H7 (cell line): ENCODE measurements around the gene LRIG1. TPM values are rescaled to one million over a fixed set of nuclear protein-coding genes. Genes with fewer than 3 reads are reported as not detected.

Source experiments
- DNase-seq: peaks from one replicate; pipeline ENCODE4 v3.0.0; 2012
- H3K27me3 ChIP-seq: 2 replicates; pipeline ENCODE4 v1.6.0; 2011; ENCODE audit warnings: mild to moderate bottlenecking, low read length; ENCODE audit not compliant: control insufficient read depth, insufficient read depth
- H3K36me3 ChIP-seq: replicated peaks from 2 replicates; pipeline ENCODE4 v1.5.1; 2011; ENCODE audit warnings: low read length; ENCODE audit not compliant: control insufficient read depth, insufficient read depth
- H3K4me3 ChIP-seq: 2 replicates; pipeline ENCODE4 v1.5.1; 2011; ENCODE audit warnings: low read depth, mild to moderate bottlenecking, control low read depth, low read length, moderate library complexity; ENCODE audit not compliant: insufficient read depth
- total RNA-seq: library from RNA; depleted of rRNA; stranded (reverse); fragments of >200 nt; shearing (Covaris generic); gene quantifications from 2 replicates; pipeline ENCODE4 v1.2.3, GENCODE V29; 2014

Gene LRIG1
- total RNA-seq, 1 experiment from 2014 or later: 69.7 TPM

- DNase-seq: no peak
- H3K27me3 ChIP-seq: no peaks in the 10 kb centered on the region
- H3K4me3 ChIP-seq: no peak overlapping the region
- H3K36me3 ChIP-seq: no peaks in the 10 kb centered on the region
Measured at GRCh38 chr3:66344848-66345578, 155.8 kb downstream of the LRIG1 start.

DNA sequence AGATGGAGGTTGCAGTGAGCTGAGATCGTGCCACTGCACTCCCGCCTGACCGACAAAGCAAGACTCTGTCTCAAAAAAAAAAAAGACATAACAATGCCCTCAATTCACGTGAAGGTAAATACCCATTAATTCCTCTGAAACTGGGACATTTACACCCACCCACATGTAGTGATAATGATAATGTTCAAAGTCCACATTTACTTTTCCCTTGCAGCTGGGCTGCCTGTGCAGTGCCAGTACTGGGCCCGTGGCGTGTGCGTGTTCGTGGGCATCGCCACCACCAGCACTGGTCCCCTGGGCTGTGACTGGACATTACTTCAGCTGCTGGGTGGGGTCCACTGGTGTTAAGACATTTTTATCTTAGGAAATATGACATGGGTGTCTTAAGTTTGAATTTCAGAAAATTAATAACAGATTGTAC, 156.4 kb downstream of the LRIG1 start:
- H3K27me3 ChIP-seq: no peaks in the 10 kb centered on the region
- no peak overlapping the region for H3K4me3 ChIP-seq
- H3K36me3 ChIP-seq: no peaks in the 10 kb centered on the region
- DNase-seq: no peak

DNA sequence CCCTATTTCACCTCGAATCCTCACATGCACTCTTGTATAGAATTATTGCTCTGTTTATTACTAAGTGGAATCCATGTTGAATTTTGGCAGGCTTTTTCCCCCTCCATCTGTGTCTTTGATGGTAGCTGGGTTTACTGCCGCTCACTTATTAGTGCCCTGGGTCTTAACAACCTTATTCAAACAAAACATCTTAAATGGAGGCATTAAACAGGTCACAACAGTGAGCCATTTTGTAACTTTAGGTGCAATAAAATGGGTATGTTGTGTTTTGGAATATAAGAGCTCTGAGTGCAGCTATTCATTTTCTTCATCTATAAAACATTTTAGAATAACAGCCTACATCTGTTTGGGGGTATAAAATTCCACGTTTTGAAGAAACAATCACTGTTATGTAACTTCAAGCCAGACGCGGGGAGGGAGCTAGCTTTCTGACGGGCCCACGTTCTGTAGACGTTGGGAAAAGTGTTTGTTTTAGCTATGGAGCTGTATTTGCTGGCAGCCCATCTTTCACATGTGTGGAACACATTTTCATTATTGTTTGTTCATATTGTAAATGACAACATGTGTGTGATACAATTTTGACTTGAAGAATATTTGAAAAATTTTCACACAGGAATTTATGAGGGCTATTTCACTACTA, 158.0 kb downstream of the LRIG1 start:
- no peak for DNase-seq
- Histone ChIP-seq H3K27me3 (no peaks in the 10 kb centered on the region), H3K4me3 (no peak overlapping the region), H3K36me3 (no peaks in the 10 kb centered on the region)

- DNase-seq: no peak
- H3K27me3 ChIP-seq: no peaks in the 10 kb centered on the region
- no peak overlapping the region for H3K4me3 ChIP-seq
- H3K36me3 ChIP-seq: no peaks in the 10 kb centered on the region
Measured at GRCh38 chr3:66338927-66339326, 161.9 kb downstream of the LRIG1 start.

DNA sequence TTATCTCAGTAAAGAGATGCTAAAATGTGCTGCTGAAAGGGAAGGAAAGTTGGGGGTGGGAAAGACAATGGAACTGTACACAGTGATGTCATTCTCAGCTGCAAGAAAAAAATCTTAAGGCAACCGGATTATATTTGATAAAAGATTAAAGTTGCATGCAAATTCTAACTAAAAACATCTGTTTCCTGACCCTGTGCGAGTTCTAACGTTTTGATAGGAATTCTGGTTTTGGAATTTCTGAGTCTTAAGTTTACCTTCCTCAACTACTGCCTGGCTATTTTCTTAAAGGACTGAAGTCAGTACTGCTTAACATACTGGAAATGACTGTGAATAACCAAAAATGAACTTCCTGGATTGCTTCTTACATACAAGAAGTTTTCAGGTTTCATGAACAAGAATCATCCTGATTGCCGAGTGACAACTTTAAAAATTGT, 164.5 kb downstream of the LRIG1 start:
- no peak for DNase-seq
- Histone ChIP-seq H3K36me3 (no peaks in the 10 kb centered on the region), H3K4me3 (no peak overlapping the region), H3K27me3 (no peaks in the 10 kb centered on the region)

- peak; percentile 18 for DNase-seq
- Histone ChIP-seq H3K36me3 (no peaks in the 10 kb centered on the region), H3K4me3 (no peak overlapping the region), H3K27me3 (no peaks in the 10 kb centered on the region)
Measured at GRCh38 chr3:66335671-66336070, 165.2 kb downstream of the LRIG1 start.
